Measurements from ENCODE around the gene DNM3. TPM values are rescaled to one million over a fixed set of nuclear protein-coding genes. Genes with fewer than 3 reads are reported as not detected.

DNM3 gene
- total and polyA plus RNA-seq, 2 donors (not counting 1 experiment from before 2014, with no cell fraction given): 1.0 to 1.3 TPM

DNA sequence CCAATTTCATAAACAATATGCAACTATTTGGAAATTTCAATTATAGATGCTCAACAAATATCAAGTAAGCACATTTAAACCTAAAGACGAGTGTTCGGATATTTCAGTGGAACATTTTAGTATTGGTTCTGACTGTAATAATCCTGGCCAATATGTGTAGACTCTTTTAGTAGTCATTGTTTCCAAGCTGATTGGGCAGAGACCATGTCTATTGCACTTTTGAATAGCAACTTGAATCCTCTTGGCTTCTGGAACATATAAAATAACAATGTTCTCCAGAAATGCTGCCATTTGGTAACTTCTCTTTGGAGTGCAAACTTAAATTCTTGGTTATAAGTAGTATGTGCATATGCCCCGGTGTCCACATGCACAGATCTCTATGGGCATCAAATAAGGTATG lies 373.7 kb downstream of the DNM3 start:
- Histone ChIP-seq H3K27ac (ENCODE audit: low read length in 2 of 2) (no peak overlapping the region), H3K79me2 (ENCODE audit: control insufficient read depth, insufficient read depth, low read length) (no peaks in the 10 kb centered on the region), H4K20me1 (ENCODE audit: control insufficient read depth, insufficient read depth, low read length, poor library complexity, severe bottlenecking) (no peaks in the 10 kb centered on the region), H3K4me2 (replicated peaks; ENCODE audit: low read depth, low read length, poor library complexity, severe bottlenecking) (no peak overlapping the region), H3K9ac (ENCODE audit: low read length) (no peak overlapping the region), H3K36me3 (replicated peaks in 1 of 2; ENCODE audit: control extremely low read depth in 1 of 2, control insufficient read depth in 1 of 2, extremely low read depth in 1 of 2, insufficient read depth in 2 of 2, low read length in 1 of 2) (no peaks in the 10 kb centered on the region), H3K27me3 (replicated peaks in 1 of 4; ENCODE audit: control extremely low read depth in 1 of 4, control insufficient read depth in 3 of 4, insufficient read depth in 4 of 4, low read length in 3 of 4) (no peaks in the 10 kb centered on the region), H3K4me1 (ENCODE audit: control insufficient read depth in 2 of 2, insufficient read depth in 2 of 2, low read length in 2 of 2) (no peaks in the 10 kb centered on the region), H2AFZ (ENCODE audit: insufficient read depth, low read depth, low read length, poor library complexity, severe bottlenecking) (no peak overlapping the region), H3K9me3 (ENCODE audit: control extremely low read depth in 1 of 3, control insufficient read depth in 2 of 3, insufficient read depth in 1 of 3, low read length in 2 of 3) (no peaks in the 10 kb centered on the region), H3K4me3 (ENCODE audit: control extremely low read depth in 1 of 5, extremely low read depth in 1 of 5, insufficient read depth in 1 of 5, low read depth in 2 of 5, low read length in 4 of 5) (no peak overlapping the region)
- 100% methylated on average over 1 of the region's 3 CpGs for WGBS (ENCODE audit: insufficient coverage)
- intact Hi-C loops (cut with micrococcal nuclease): no loop called here
- H3K4me1 Mint-ChIP-seq: no peaks in the 10 kb centered on the region
- H3K9me3 Mint-ChIP-seq (ENCODE audit: insufficient read depth): no peaks in the 10 kb centered on the region
- H3K4me3 Mint-ChIP-seq: no peak overlapping the region
- ATAC-seq (ENCODE audit: low read depth) (no peak), DNase-seq (no peak)
- no peak overlapping the region for H3K27ac Mint-ChIP-seq
- TF ChIP-seq, protein P1, sequence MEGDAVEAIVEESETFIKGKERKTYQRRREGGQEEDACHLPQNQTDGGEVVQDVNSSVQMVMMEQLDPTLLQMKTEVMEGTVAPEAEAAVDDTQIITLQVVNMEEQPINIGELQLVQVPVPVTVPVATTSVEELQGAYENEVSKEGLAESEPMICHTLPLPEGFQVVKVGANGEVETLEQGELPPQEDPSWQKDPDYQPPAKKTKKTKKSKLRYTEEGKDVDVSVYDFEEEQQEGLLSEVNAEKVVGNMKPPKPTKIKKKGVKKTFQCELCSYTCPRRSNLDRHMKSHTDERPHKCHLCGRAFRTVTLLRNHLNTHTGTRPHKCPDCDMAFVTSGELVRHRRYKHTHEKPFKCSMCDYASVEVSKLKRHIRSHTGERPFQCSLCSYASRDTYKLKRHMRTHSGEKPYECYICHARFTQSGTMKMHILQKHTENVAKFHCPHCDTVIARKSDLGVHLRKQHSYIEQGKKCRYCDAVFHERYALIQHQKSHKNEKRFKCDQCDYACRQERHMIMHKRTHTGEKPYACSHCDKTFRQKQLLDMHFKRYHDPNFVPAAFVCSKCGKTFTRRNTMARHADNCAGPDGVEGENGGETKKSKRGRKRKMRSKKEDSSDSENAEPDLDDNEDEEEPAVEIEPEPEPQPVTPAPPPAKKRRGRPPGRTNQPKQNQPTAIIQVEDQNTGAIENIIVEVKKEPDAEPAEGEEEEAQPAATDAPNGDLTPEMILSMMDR (IDR thresholded peaks at IDR 0.05): no peak
- no peak for TF ChIP-seq EZH2 (IDR thresholded peaks at IDR 0.05; ENCODE audit: borderline replicate concordance, insufficient read depth, low read depth, low read length, poor library complexity, severe bottlenecking)
- CTCF ChIA-PET: no interaction called here
- POLR2A ChIA-PET: no interaction called here
- H3K27me3 Mint-ChIP-seq: no peaks in the 10 kb centered on the region

DNA sequence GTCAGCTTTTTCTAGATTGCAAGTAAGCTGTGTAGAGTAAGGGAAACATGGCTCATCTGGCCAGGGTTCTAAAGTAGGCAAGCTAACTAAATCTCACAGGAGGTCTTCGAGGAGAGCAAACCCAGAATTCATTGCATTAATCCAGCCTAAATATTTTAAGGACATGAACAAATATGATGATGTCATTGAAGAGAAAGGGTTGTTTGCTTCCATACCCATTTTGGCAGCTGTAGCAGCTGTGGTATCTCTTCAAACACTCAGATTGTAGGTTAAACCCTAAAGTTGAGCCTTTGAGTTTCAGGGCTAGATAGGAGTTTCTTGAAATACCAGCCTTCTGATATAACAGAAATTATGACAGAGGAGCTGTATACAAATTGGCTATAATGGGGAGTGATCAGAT lies 378.7 kb downstream of the DNM3 start:
- no peak overlapping the region for H3K27ac ChIP-seq (ENCODE audit: low read length in 2 of 2)
- H3K9me3 Mint-ChIP-seq (ENCODE audit: insufficient read depth): no peaks in the 10 kb centered on the region
- no peaks in the 10 kb centered on the region for H3K79me2 ChIP-seq (ENCODE audit: control insufficient read depth, insufficient read depth, low read length)
- no peaks in the 10 kb centered on the region for H3K4me1 ChIP-seq (ENCODE audit: control insufficient read depth in 2 of 2, insufficient read depth in 2 of 2, low read length in 2 of 2)
- no peak overlapping the region for H2AFZ ChIP-seq (ENCODE audit: insufficient read depth, low read depth, low read length, poor library complexity, severe bottlenecking)
- H3K9me3 ChIP-seq (ENCODE audit: control extremely low read depth in 1 of 3, control insufficient read depth in 2 of 3, insufficient read depth in 1 of 3, low read length in 2 of 3): no peaks in the 10 kb centered on the region
- TF ChIP-seq, protein P1 (IDR thresholded peaks at IDR 0.05): no peak
- TF ChIP-seq EZH2 (IDR thresholded peaks at IDR 0.05; ENCODE audit: borderline replicate concordance, insufficient read depth, low read depth, low read length, poor library complexity, severe bottlenecking): no peak
- intact Hi-C loops (cut with micrococcal nuclease): no loop called here
- H3K4me2 ChIP-seq (replicated peaks; ENCODE audit: low read depth, low read length, poor library complexity, severe bottlenecking): no peak overlapping the region
- H4K20me1 ChIP-seq (ENCODE audit: control insufficient read depth, insufficient read depth, low read length, poor library complexity, severe bottlenecking): no peaks in the 10 kb centered on the region
- H3K27ac Mint-ChIP-seq: no peak overlapping the region
- no CpG with 5 or more reads among the region's 1 CpG for WGBS (ENCODE audit: insufficient coverage)
- H3K27me3 ChIP-seq (replicated peaks in 1 of 4; ENCODE audit: control extremely low read depth in 1 of 4, control insufficient read depth in 3 of 4, insufficient read depth in 4 of 4, low read length in 3 of 4): no peaks in the 10 kb centered on the region
- no peaks in the 10 kb centered on the region for H3K36me3 ChIP-seq (replicated peaks in 1 of 2; ENCODE audit: control extremely low read depth in 1 of 2, control insufficient read depth in 1 of 2, extremely low read depth in 1 of 2, insufficient read depth in 2 of 2, low read length in 1 of 2)
- ATAC-seq (ENCODE audit: low read depth): no peak
- POLR2A ChIA-PET: no interaction called here
- H3K4me3 ChIP-seq (ENCODE audit: control extremely low read depth in 1 of 5, extremely low read depth in 1 of 5, insufficient read depth in 1 of 5, low read depth in 2 of 5, low read length in 4 of 5): no peak overlapping the region
- H3K4me1 Mint-ChIP-seq: peaks cover 8% of the 10 kb centered on the region
- CTCF ChIA-PET: interaction anchor here (1.6 to 2.2 kb wide), 2 partner anchors 35 to 217 kb away, joined by 4 to 6 read pairs; no protein-coding TSS in a partner anchor
- H3K4me3 Mint-ChIP-seq: no peak overlapping the region
- DNase-seq: no peak
- H3K9ac ChIP-seq (ENCODE audit: low read length): no peak overlapping the region
- no peaks in the 10 kb centered on the region for H3K27me3 Mint-ChIP-seq
